Measurements from ENCODE around the gene APP. TPM values are rescaled to one million over a fixed set of nuclear protein-coding genes. Genes with fewer than 3 reads are reported as not detected.

Gene APP
- total RNA-seq: 1,023 and 1,073 TPM in 2 replicates

GRCh38 chr21:26170471-26171257 is at the start of gene APP:
Gene APP, minus strand, starts transcription at chr21:26170770. Its CDS starts 150 bp downstream, at chr21:26170620.

Small RNA genes within 50 kb of the gene (small RNA-seq; reads per million reads assigned to genes)
- gene RNU6-123P (not detected), gene RNU6-926P (not detected)
